NT2/D1 (cell line): Measurements from ENCODE around the gene PAQR3.

Experiments used
- SUZ12 ChIP-seq: IDR thresholded peaks from 2 replicates; pipeline ENCODE4 v1.6.1; 2011; ENCODE audit not compliant: insufficient read length, insufficient read depth; ENCODE audit errors: extremely low read depth
- ZNF274 ChIP-seq: IDR thresholded peaks from 2 replicates; pipeline ENCODE4 v1.6.1; 2011; ENCODE audit warnings: mild to moderate bottlenecking, low read depth, low read length

- TF ChIP-seq ZNF274 (no peak), SUZ12 (no peak)
Measured at GRCh38 chr4:78889955-78890354, 49.3 kb downstream of the PAQR3 start.
